ENCODE measurements around the gene CPLX4.

DNA sequence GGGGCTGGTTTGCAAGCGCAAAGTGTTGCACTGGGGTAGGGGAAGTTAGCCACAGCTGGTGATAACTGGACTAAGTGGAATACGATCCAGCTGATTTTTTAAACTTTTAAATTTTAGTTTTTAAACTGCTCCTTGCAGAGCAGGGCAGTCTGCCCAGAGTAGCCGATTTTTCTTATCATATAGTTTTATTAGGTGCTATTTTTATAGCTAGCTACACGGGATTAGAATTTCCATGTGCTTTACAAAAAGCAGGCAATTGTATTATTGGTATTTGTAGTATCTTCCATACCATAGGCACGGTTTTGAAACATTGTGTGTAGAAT, 9.6 kb downstream of the CPLX4 start:
- TF ChIP-seq, protein P1, sequence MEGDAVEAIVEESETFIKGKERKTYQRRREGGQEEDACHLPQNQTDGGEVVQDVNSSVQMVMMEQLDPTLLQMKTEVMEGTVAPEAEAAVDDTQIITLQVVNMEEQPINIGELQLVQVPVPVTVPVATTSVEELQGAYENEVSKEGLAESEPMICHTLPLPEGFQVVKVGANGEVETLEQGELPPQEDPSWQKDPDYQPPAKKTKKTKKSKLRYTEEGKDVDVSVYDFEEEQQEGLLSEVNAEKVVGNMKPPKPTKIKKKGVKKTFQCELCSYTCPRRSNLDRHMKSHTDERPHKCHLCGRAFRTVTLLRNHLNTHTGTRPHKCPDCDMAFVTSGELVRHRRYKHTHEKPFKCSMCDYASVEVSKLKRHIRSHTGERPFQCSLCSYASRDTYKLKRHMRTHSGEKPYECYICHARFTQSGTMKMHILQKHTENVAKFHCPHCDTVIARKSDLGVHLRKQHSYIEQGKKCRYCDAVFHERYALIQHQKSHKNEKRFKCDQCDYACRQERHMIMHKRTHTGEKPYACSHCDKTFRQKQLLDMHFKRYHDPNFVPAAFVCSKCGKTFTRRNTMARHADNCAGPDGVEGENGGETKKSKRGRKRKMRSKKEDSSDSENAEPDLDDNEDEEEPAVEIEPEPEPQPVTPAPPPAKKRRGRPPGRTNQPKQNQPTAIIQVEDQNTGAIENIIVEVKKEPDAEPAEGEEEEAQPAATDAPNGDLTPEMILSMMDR (IDR thresholded peaks at IDR 0.05) = no peak
- no peak for TF ChIP-seq ZFX (IDR thresholded peaks at IDR 0.05; ENCODE audit: borderline replicate concordance)
